HCT116 (cell line): ENCODE measurements around the gene SRPRA.

Source experiments
- POLR2A ChIP-seq: IDR thresholded peaks from 2 replicates; pipeline ENCODE4 v1.7.0; 2011; ENCODE audit warnings: borderline replicate concordance; ENCODE audit not compliant: insufficient read depth, insufficient read length; ENCODE audit errors: extremely low read depth
- POLR2AphosphoS5 ChIP-seq: IDR thresholded peaks from 2 replicates; pipeline ENCODE4 v1.6.1; 2011; ENCODE audit warnings: mild to moderate bottlenecking, low read depth, low read length, moderate library complexity
- RAD21 ChIP-seq: IDR thresholded peaks from 2 replicates; pipeline ENCODE4 v1.6.1; 2012; ENCODE audit warnings: low read depth, mild to moderate bottlenecking
- TF ChIP-seq, protein P1 (sequence below), 3 experiments: fragments of 200-600 bp in 1 of 3; sonication (generic) in 1 of 3; IDR thresholded peaks in 2 of 3; conservative IDR thresholded peaks in 1 of 3; 2 replicates each; pipeline ENCODE4 v1.5.1; 2012 to 2017; ENCODE audit warnings: low read depth in 2 of 3, low read length in 2 of 3, antibody characterized with exemption in 1 of 3, borderline replicate concordance in 1 of 3, control low read depth in 1 of 3, mild to moderate bottlenecking in 1 of 3, mixed read lengths in 1 of 3, mixed run types in 1 of 3, moderate library complexity in 1 of 3; ENCODE audit not compliant: insufficient read depth in 1 of 3
- TF ChIP-seq, protein P2 (sequence below): IDR thresholded peaks from 2 replicates; pipeline ENCODE4 v1.6.1; 2012; ENCODE audit warnings: low read depth

- TF ChIP-seq, protein P1, sequence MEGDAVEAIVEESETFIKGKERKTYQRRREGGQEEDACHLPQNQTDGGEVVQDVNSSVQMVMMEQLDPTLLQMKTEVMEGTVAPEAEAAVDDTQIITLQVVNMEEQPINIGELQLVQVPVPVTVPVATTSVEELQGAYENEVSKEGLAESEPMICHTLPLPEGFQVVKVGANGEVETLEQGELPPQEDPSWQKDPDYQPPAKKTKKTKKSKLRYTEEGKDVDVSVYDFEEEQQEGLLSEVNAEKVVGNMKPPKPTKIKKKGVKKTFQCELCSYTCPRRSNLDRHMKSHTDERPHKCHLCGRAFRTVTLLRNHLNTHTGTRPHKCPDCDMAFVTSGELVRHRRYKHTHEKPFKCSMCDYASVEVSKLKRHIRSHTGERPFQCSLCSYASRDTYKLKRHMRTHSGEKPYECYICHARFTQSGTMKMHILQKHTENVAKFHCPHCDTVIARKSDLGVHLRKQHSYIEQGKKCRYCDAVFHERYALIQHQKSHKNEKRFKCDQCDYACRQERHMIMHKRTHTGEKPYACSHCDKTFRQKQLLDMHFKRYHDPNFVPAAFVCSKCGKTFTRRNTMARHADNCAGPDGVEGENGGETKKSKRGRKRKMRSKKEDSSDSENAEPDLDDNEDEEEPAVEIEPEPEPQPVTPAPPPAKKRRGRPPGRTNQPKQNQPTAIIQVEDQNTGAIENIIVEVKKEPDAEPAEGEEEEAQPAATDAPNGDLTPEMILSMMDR (IDR thresholded peaks at IDR 0.05 in 2 of 3, conservative IDR thresholded peaks at IDR 0.05 in 1 of 3; ENCODE audit: borderline replicate concordance in 1 of 3, insufficient read depth in 1 of 3, low read depth in 2 of 3, low read length in 2 of 3) = no peak
- TF ChIP-seq, protein P2, sequence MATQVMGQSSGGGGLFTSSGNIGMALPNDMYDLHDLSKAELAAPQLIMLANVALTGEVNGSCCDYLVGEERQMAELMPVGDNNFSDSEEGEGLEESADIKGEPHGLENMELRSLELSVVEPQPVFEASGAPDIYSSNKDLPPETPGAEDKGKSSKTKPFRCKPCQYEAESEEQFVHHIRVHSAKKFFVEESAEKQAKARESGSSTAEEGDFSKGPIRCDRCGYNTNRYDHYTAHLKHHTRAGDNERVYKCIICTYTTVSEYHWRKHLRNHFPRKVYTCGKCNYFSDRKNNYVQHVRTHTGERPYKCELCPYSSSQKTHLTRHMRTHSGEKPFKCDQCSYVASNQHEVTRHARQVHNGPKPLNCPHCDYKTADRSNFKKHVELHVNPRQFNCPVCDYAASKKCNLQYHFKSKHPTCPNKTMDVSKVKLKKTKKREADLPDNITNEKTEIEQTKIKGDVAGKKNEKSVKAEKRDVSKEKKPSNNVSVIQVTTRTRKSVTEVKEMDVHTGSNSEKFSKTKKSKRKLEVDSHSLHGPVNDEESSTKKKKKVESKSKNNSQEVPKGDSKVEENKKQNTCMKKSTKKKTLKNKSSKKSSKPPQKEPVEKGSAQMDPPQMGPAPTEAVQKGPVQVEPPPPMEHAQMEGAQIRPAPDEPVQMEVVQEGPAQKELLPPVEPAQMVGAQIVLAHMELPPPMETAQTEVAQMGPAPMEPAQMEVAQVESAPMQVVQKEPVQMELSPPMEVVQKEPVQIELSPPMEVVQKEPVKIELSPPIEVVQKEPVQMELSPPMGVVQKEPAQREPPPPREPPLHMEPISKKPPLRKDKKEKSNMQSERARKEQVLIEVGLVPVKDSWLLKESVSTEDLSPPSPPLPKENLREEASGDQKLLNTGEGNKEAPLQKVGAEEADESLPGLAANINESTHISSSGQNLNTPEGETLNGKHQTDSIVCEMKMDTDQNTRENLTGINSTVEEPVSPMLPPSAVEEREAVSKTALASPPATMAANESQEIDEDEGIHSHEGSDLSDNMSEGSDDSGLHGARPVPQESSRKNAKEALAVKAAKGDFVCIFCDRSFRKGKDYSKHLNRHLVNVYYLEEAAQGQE = no peak
- TF ChIP-seq POLR2A (no peak), POLR2AphosphoS5 (no peak), RAD21 (no peak)
These were observed 6.5 kb downstream of the SRPRA start for GRCh38 chr11:126262216-126262615.
